Measurements from ENCODE around the gene AMOT.

The AMOT gene

DNA sequence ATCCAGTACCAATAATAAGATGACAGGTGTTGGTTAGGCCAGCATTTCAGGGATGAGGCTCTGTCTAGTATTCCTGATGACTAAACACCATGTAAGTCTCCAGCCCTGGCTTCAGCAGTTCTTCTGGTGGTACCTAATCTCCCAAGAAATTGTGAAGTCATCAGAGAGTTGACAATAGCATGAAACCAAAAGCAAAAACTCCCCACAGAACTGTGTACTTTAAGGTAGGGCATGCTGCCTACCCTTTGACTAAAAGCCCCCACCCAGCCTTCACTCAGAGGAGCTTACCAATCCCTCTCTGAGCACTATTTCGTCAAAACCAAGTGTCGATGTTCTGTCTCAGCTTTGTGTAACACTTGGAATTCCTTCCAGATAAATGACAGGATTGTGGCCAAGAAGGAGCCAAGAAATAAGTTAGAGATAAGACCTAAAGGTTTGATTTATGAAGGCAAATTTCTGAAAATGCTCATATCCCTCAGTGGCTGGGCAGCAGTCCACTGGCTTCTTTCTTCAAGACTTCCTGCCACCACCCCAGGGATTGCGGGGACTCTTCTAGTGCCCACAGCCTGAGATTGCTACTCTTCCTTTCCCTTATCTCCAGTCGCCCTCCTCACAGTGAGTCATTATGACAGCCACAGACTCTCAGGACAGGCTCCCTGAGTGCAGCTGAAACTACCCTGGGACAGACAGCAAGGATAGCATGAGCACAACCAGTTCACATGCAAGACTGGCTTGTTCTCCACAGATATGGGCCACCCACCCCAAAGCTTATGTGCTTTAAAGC, 93.6 kb downstream of the AMOT start:
- H3K9me3 ChIP-seq = no peaks in the 10 kb centered on the region
- no peaks in the 10 kb centered on the region for H3K36me3 ChIP-seq
- no peak overlapping the region for H3K4me3 ChIP-seq (ENCODE audit: low read depth in 1 of 2, low read length in 1 of 2)
- H3K27ac ChIP-seq = no peak overlapping the region
- H3K27me3 ChIP-seq = no peaks in the 10 kb centered on the region
- TF ChIP-seq, protein P1, sequence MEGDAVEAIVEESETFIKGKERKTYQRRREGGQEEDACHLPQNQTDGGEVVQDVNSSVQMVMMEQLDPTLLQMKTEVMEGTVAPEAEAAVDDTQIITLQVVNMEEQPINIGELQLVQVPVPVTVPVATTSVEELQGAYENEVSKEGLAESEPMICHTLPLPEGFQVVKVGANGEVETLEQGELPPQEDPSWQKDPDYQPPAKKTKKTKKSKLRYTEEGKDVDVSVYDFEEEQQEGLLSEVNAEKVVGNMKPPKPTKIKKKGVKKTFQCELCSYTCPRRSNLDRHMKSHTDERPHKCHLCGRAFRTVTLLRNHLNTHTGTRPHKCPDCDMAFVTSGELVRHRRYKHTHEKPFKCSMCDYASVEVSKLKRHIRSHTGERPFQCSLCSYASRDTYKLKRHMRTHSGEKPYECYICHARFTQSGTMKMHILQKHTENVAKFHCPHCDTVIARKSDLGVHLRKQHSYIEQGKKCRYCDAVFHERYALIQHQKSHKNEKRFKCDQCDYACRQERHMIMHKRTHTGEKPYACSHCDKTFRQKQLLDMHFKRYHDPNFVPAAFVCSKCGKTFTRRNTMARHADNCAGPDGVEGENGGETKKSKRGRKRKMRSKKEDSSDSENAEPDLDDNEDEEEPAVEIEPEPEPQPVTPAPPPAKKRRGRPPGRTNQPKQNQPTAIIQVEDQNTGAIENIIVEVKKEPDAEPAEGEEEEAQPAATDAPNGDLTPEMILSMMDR (IDR thresholded peaks at IDR 0.05) = no peak
- H3K4me1 ChIP-seq (ENCODE audit: control insufficient read depth in 1 of 2, insufficient read depth in 1 of 2, low read depth in 1 of 2, low read length in 1 of 2) = no peaks in the 10 kb centered on the region

DNA sequence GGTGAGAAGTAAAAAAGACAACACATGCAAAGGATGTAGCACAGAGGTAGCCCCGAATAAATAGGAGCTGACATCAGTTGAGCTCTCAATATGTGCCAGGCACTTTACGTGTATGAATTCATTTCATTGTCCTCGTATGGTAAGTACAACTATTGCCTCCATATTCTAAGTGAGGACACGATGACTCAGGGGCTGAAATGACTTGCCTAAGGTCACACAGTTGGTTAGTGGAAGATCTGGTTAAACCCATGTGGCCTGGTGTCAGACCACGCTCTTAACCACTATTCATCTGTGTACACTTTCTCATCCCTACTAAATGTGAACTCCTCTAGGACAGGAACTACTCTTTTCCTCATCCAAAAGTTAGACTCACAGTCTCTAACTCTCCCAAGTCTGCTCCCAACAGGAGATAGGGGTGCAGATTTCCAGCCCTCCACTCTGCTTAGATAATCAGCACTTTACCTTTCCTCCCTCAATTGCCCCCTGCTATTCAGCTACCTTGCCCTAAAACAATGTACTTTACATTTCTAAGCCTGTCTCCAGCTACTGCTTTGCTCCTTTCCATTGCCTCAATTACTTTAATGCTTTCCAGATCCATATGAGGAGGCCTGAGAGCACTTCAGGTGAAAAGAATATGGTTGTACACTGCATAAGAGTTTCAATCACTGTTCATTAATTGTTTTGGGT, 102.1 kb downstream of the AMOT start:
- Histone ChIP-seq H3K36me3 (no peaks in the 10 kb centered on the region), H3K27me3 (no peaks in the 10 kb centered on the region), H3K9me3 (no peaks in the 10 kb centered on the region), H3K4me3 (ENCODE audit: low read depth in 1 of 2, low read length in 1 of 2) (no peak overlapping the region), H3K4me1 (ENCODE audit: control insufficient read depth in 1 of 2, insufficient read depth in 1 of 2, low read depth in 1 of 2, low read length in 1 of 2) (no peaks in the 10 kb centered on the region), H3K27ac (no peak overlapping the region)
- TF ChIP-seq, protein P1 (IDR thresholded peaks at IDR 0.05) = no peak

DNA sequence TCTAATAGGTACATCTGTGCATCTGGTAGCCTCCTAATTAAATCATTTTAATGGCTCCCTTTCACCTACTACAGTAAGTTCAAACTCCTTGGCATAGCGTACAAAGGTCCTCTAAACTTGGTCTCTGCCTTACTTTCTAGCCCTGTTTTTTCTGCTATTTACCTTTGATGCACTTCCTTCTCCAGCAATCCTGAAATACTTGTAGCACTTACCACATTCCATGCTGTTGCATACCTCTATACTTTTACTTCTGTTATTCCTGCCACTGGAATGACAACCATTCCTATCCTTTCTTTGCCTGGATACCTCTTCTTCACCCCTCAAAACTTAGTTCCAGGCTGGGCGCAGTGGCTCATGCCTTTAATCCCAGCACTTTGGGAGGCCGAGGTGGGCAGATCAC, 104.3 kb downstream of the AMOT start:
- Histone ChIP-seq H3K36me3 (no peaks in the 10 kb centered on the region), H3K9me3 (no peaks in the 10 kb centered on the region), H3K4me3 (ENCODE audit: low read depth in 1 of 2, low read length in 1 of 2) (no peak overlapping the region), H3K27me3 (no peaks in the 10 kb centered on the region), H3K27ac (no peak overlapping the region), H3K4me1 (ENCODE audit: control insufficient read depth in 1 of 2, insufficient read depth in 1 of 2, low read depth in 1 of 2, low read length in 1 of 2) (no peaks in the 10 kb centered on the region)
- TF ChIP-seq, protein P1 (IDR thresholded peaks at IDR 0.05) = no peak

DNA sequence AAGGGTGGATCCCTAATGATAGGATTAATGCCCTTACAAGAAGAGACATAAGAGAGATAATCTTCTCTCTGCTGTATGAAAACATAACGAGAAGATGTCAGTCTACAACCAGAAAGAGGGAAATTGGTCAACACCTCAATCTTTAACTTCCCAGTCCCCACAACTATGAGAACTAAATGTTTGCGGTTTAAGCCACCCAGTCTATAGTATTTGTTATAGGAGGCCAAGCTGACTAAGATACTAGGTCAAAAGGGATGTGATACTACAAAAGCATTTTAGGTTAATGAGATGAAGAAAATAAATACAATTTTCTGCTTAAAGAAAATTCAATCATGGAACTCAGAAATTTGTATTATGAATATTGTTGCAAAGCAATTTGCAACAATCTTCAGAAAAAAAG, 105.5 kb downstream of the AMOT start:
- no peaks in the 10 kb centered on the region for H3K4me1 ChIP-seq (ENCODE audit: control insufficient read depth in 1 of 2, insufficient read depth in 1 of 2, low read depth in 1 of 2, low read length in 1 of 2)
- no peak overlapping the region for H3K27ac ChIP-seq
- no peaks in the 10 kb centered on the region for H3K36me3 ChIP-seq
- H3K27me3 ChIP-seq = no peaks in the 10 kb centered on the region
- TF ChIP-seq, protein P1 (IDR thresholded peaks at IDR 0.05) = no peak
- H3K4me3 ChIP-seq (ENCODE audit: low read depth in 1 of 2, low read length in 1 of 2) = no peak overlapping the region
- no peaks in the 10 kb centered on the region for H3K9me3 ChIP-seq

DNA sequence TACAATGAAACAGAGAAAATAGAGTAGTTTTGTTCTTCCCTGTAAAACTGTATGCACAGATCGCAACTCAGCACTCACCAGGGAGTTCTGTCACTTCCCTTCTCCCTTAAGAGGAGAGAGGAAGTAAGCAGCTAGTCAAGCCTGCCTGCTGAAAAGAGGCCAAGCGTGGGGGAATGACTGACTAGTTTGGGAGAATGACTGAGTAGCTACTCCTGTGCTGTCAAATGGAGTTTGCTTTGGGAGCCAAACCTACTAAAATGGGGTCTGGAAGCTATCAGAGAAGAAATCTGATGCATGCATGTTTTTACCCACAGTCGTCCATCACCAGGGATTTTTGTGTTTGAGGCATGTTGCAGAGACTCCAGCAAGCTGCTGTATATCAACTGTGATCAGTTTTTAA, 106.3 kb downstream of the AMOT start:
- no peaks in the 10 kb centered on the region for H3K36me3 ChIP-seq
- no peaks in the 10 kb centered on the region for H3K9me3 ChIP-seq
- H3K27me3 ChIP-seq = no peaks in the 10 kb centered on the region
- H3K27ac ChIP-seq = no peak overlapping the region
- no peak overlapping the region for H3K4me3 ChIP-seq (ENCODE audit: low read depth in 1 of 2, low read length in 1 of 2)
- no peaks in the 10 kb centered on the region for H3K4me1 ChIP-seq (ENCODE audit: control insufficient read depth in 1 of 2, insufficient read depth in 1 of 2, low read depth in 1 of 2, low read length in 1 of 2)
- TF ChIP-seq, protein P1 (IDR thresholded peaks at IDR 0.05) = no peak
